Ureter (tissue), 1 donor: Measurements from ENCODE around the gene GPR151. TPM values are rescaled to one million over a fixed set of nuclear protein-coding genes. Genes with fewer than 3 reads are reported as not detected.

ENCODE experiments used
- total RNA-seq: library from RNA; stranded (reverse); gene quantifications from one replicate; pipeline ENCODE4 v1.2.4, GENCODE V29; 2023
- donor health status: DM: yes; HTN: yes; CAD: no.

Gene GPR151
- total RNA-seq, 1 donor from 2014 or later = not detected

Other genes with a start within 250 kb of the GPR151 start
- gene POU4F3, start 177.4 kb downstream of the GPR151 start, total RNA-seq = 0.16 TPM
- gene TCERG1, start 68.9 kb downstream of the GPR151 start, total RNA-seq = 138 TPM